Measurements from ENCODE around the gene KLHL6. TPM values are rescaled to one million over a fixed set of nuclear protein-coding genes. Genes with fewer than 3 reads are reported as not detected.

The KLHL6 gene
- total and polyA plus RNA-seq, 7 donors = 0.12 to 1.3 (median 0.42) TPM

GRCh38 chr3:183449791-183450190 lies 105.7 kb downstream of the KLHL6 start:
- ATAC-seq (no peak), DNase-seq (no peak)
- TF ChIP-seq, protein P1, sequence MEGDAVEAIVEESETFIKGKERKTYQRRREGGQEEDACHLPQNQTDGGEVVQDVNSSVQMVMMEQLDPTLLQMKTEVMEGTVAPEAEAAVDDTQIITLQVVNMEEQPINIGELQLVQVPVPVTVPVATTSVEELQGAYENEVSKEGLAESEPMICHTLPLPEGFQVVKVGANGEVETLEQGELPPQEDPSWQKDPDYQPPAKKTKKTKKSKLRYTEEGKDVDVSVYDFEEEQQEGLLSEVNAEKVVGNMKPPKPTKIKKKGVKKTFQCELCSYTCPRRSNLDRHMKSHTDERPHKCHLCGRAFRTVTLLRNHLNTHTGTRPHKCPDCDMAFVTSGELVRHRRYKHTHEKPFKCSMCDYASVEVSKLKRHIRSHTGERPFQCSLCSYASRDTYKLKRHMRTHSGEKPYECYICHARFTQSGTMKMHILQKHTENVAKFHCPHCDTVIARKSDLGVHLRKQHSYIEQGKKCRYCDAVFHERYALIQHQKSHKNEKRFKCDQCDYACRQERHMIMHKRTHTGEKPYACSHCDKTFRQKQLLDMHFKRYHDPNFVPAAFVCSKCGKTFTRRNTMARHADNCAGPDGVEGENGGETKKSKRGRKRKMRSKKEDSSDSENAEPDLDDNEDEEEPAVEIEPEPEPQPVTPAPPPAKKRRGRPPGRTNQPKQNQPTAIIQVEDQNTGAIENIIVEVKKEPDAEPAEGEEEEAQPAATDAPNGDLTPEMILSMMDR (IDR thresholded peaks at IDR 0.05) = no peak
- H3K4me3 ChIP-seq = peak overlapping the region; percentile 91
- no peaks in the 10 kb centered on the region for H3K9me3 ChIP-seq
- intact Hi-C loops (cut with DNase I) = no loop called here
- peaks cover 0 to 25% of the 10 kb centered on the region in 2 donors for H3K36me3 ChIP-seq (ENCODE audit: insufficient read depth in 1 of 2, low read depth in 1 of 2)
- WGBS, 3 donors = 23 to 36% (median 29%) methylated on average over 1 of the region's 1 CpG
- H3K27me3 ChIP-seq (ENCODE audit: insufficient read depth in 3 of 3, low read length in 2 of 3) = no peaks in the 10 kb centered on the region
- peaks cover 27% of the 10 kb centered on the region for H3K4me1 ChIP-seq
- peak overlapping the region; percentile 84 for H3K27ac ChIP-seq

DNA sequence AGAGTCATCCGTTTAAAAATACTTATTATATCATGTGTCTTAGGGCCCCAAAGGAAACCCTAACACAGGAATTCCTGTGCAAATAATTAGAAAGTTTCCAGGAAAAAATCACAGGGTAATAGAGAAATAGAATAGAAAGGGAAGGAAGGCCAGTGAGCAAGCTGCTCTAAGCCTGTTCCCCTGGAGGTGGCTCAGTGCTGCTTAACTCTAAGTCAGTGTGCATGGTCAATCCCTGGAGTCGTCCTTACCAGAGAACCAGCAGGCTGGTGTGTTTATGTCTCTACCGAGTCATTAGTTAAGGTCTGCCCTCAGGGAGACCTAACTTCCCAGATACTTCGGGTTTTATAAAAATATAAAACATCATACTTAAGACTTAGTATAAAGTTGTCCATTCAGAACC lies 106.1 kb downstream of the KLHL6 start:
- H3K27me3 ChIP-seq (ENCODE audit: insufficient read depth in 3 of 3, low read length in 2 of 3) = no peaks in the 10 kb centered on the region
- H3K4me1 ChIP-seq = peaks cover 23% of the 10 kb centered on the region
- TF ChIP-seq, protein P1 (IDR thresholded peaks at IDR 0.05) = peak; percentile 25
- WGBS, 3 donors = 5 to 6% (median 5%) methylated on average over 4 of the region's 4 CpGs
- H3K4me3 ChIP-seq = peak overlapping the region; percentile 91
- no peaks in the 10 kb centered on the region for H3K9me3 ChIP-seq
- peak overlapping the region; percentile 84 for H3K27ac ChIP-seq
- intact Hi-C loops (cut with DNase I) = no loop called here
- no peak for DNase-seq
- peaks cover 0 to 21% of the 10 kb centered on the region in 2 donors for H3K36me3 ChIP-seq (ENCODE audit: insufficient read depth in 1 of 2, low read depth in 1 of 2)
- ATAC-seq = peak in 3 of 4 donors; percentile 60 to 62 (median 62)

- TF ChIP-seq, protein P1 (IDR thresholded peaks at IDR 0.05) = no peak
- H3K27ac ChIP-seq = peak overlapping the region; percentile 84
- no peaks in the 10 kb centered on the region for H3K27me3 ChIP-seq (ENCODE audit: insufficient read depth in 3 of 3, low read length in 2 of 3)
- H3K9me3 ChIP-seq = peaks cover 6% of the 10 kb centered on the region
- intact Hi-C loops (cut with DNase I) = no loop called here
- peaks cover 0 to 20% of the 10 kb centered on the region in 2 donors for H3K36me3 ChIP-seq (ENCODE audit: insufficient read depth in 1 of 2, low read depth in 1 of 2)
- DNase-seq = no peak
- H3K4me1 ChIP-seq = peaks cover 23% of the 10 kb centered on the region
- peak in 2 of 4 donors; percentile 5 to 27 for ATAC-seq
- 15 to 30% (median 15%) methylated on average over 3 of the region's 3 CpGs for WGBS, 3 donors
- H3K4me3 ChIP-seq = peak overlapping the region; percentile 91
Measured at GRCh38 chr3:183448369-183449128, 107.0 kb downstream of the KLHL6 start.

DNA sequence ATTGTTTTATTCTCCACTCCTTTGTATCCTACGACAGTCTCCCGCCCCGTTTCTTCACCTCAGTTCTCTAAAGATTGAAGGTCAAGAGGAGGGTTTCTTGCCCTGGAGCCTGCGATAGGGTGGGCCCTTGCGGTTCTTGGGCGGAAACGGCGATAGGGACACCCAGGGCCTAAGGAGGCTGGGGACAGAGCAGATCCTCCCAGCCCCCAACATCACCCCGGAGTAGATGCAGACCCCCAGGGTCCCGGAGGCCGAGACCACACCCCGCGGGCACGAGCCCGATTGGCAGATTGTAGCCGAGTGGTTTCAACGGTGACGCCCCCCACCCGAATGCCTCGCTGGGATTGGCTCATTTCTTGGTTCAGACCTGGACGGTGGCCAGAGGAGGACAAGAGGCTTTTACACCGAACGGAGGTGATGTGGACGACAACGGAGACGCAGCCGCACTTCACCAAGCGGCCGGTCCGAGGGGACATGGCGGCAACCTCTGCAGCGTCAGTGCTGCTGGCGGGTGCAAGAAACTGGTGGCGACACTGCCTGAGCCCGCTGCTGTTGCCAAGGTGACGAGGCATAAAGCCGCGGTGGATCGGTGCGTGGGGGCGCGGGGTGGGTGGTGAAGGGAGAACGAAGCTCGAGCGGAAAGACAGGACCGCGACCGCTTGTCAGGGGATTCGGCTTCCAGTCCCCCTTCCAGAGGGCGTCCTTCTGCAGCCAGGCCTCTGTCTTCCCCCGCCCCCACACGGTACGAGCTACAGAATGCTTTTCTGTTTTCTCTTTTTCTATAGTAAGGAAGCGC lies 108.1 kb downstream of the KLHL6 start:
- Histone ChIP-seq H3K27ac (peak overlapping the region; percentile 84), H3K27me3 (ENCODE audit: insufficient read depth in 3 of 3, low read length in 2 of 3) (no peaks in the 10 kb centered on the region), H3K36me3 (ENCODE audit: insufficient read depth in 1 of 2, low read depth in 1 of 2) (peaks cover 0 to 9% of the 10 kb centered on the region in 2 donors), H3K4me3 (peak overlapping the region; percentile 91), H3K9me3 (peaks cover 6% of the 10 kb centered on the region), H3K4me1 (peaks cover 23% of the 10 kb centered on the region)
- ATAC-seq (peak; percentile 83 to 93 (median 88)), DNase-seq (peak; percentile 84 to 89)
- intact Hi-C loops (cut with DNase I) = no loop called here
- WGBS, 3 donors = 2% methylated on average over 54 of the region's 54 CpGs
- TF ChIP-seq, protein P1 (IDR thresholded peaks at IDR 0.05) = no peak
